WERI-Rb-1 (cell line): ENCODE measurements around the gene FNIP1.
A peak's percentile ranks its signal among the peaks of the same experiment; 100 is the strongest.

Experiments used
- DNase-seq: peaks from one replicate; pipeline ENCODE4 v3.0.0-alpha.2; 2020
- H3K27ac ChIP-seq: fragments of 250-450 bp; sonication (Bioruptor Pico); 2 replicates; pipeline ENCODE4 v1.5.1; 2020; ENCODE audit warnings: mild to moderate bottlenecking, moderate library complexity
- H3K27me3 ChIP-seq: fragments of 250-450 bp; sonication (Bioruptor Pico); 2 replicates; pipeline ENCODE4 v1.5.1; 2021; ENCODE audit warnings: mild to moderate bottlenecking, low read depth, moderate library complexity; ENCODE audit not compliant: insufficient read depth, severe bottlenecking
- H3K36me3 ChIP-seq: fragments of 250-450 bp; sonication (Bioruptor Pico); 2 replicates; pipeline ENCODE4 v1.5.1; 2020; ENCODE audit warnings: mild to moderate bottlenecking, moderate library complexity
- H3K4me3 ChIP-seq: 2 replicates; pipeline ENCODE4 v1.5.1; 2011; ENCODE audit warnings: low read depth, mild to moderate bottlenecking, control low read depth, low read length
- H3K9me3 ChIP-seq: fragments of 250-450 bp; sonication (Bioruptor Pico); 2 replicates; pipeline ENCODE4 v1.5.1; 2021; ENCODE audit warnings: mild to moderate bottlenecking, moderate library complexity; ENCODE audit not compliant: severe bottlenecking
- CTCF ChIP-seq: IDR thresholded peaks from 2 replicates; pipeline ENCODE4 v1.5.1; 2011; ENCODE audit warnings: low read depth, mild to moderate bottlenecking, control low read depth, inconsistent platforms, low read length

The FNIP1 gene

GRCh38 chr5:131644822-131645221, 152.0 kb downstream of the FNIP1 start:
- H3K36me3 ChIP-seq = peaks cover 12% of the 10 kb centered on the region

GRCh38 chr5:131644370-131644769, 152.4 kb downstream of the FNIP1 start:
- peaks cover 12% of the 10 kb centered on the region for H3K36me3 ChIP-seq
- TF ChIP-seq CTCF = no peak

More at GRCh38 chr5:131644822-131645221, 152.0 kb downstream of the FNIP1 start:
- no peak overlapping the region for H3K27ac ChIP-seq
- no peaks in the 10 kb centered on the region for H3K27me3 ChIP-seq
- TF ChIP-seq CTCF = no peak
- H3K9me3 ChIP-seq = no peaks in the 10 kb centered on the region
- DNase-seq = no peak
- H3K4me3 ChIP-seq = no peak overlapping the region

GRCh38 chr5:131641494-131641893, 155.3 kb downstream of the FNIP1 start:
- no peak for DNase-seq
- no peaks in the 10 kb centered on the region for H3K9me3 ChIP-seq
- H3K27me3 ChIP-seq = no peaks in the 10 kb centered on the region
- peaks cover 12% of the 10 kb centered on the region for H3K36me3 ChIP-seq
- no peak overlapping the region for H3K4me3 ChIP-seq
- no peak overlapping the region for H3K27ac ChIP-seq
- no peak for TF ChIP-seq CTCF

More at GRCh38 chr5:131644370-131644769, 152.4 kb downstream of the FNIP1 start:
- no peak overlapping the region for H3K27ac ChIP-seq
- H3K4me3 ChIP-seq = no peak overlapping the region
- no peaks in the 10 kb centered on the region for H3K9me3 ChIP-seq
- no peak for DNase-seq
- no peaks in the 10 kb centered on the region for H3K27me3 ChIP-seq

GRCh38 chr5:131640043-131640856, 156.6 kb downstream of the FNIP1 start:
- no peak for TF ChIP-seq CTCF
- Histone ChIP-seq H3K9me3 (no peaks in the 10 kb centered on the region), H3K4me3 (peak overlapping the region; percentile 10), H3K27ac (peak overlapping the region; percentile 5), H3K36me3 (peaks cover 9% of the 10 kb centered on the region), H3K27me3 (no peaks in the 10 kb centered on the region)
- DNase-seq = peak; percentile 58

GRCh38 chr5:131639148-131639547, 157.7 kb downstream of the FNIP1 start:
- no peak for DNase-seq
- no peaks in the 10 kb centered on the region for H3K27me3 ChIP-seq
- H3K27ac ChIP-seq = no peak overlapping the region
- H3K36me3 ChIP-seq = peaks cover 1% of the 10 kb centered on the region
- no peaks in the 10 kb centered on the region for H3K9me3 ChIP-seq
- TF ChIP-seq CTCF = no peak
- H3K4me3 ChIP-seq = no peak overlapping the region
